Breast epithelium (tissue), 3 donors: ENCODE data around the gene KCNC1.

ENCODE experiments used
- POLR2A ChIP-seq: fragments of 450-650 bp; IDR thresholded peaks from one replicate; pipeline ENCODE4 v1.6.1; 2016; ENCODE audit warnings: antibody characterized with exemption, mild to moderate bottlenecking, moderate library complexity
- POLR2AphosphoS5 ChIP-seq, 3 donors: sonication (generic); formaldehyde crosslinking; IDR thresholded peaks; one replicate each; pipeline ENCODE4 v1.6.1; 2017; ENCODE audit warnings: antibody characterized with exemption in 3 of 3
- TF ChIP-seq, protein P1 (sequence below), 3 donors: fragments of 450-650 bp; IDR thresholded peaks; one replicate each; pipeline ENCODE4 v1.5.1; 2016 to 2017; ENCODE audit warnings: antibody characterized with exemption in 3 of 3, mild to moderate bottlenecking in 3 of 3, moderate library complexity in 3 of 3

DNA sequence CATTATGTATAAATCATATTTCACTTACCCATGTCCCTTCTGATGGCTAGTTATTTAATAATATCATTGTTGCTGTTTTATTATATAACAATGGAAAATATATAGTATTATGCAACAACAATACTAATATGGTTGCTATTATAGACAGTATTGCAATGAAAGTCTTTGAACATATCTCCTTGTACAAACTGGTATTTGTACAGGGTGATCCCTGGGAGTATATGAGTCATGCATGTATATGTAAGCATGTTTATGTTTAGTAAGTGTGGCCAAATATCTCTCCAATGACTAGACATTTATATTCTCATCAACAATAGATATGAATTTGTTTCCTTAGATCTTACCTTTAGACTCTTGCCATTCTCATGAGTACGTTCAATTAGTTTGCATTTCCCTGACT, 55.9 kb downstream of the KCNC1 start:
- TF ChIP-seq, protein P1, sequence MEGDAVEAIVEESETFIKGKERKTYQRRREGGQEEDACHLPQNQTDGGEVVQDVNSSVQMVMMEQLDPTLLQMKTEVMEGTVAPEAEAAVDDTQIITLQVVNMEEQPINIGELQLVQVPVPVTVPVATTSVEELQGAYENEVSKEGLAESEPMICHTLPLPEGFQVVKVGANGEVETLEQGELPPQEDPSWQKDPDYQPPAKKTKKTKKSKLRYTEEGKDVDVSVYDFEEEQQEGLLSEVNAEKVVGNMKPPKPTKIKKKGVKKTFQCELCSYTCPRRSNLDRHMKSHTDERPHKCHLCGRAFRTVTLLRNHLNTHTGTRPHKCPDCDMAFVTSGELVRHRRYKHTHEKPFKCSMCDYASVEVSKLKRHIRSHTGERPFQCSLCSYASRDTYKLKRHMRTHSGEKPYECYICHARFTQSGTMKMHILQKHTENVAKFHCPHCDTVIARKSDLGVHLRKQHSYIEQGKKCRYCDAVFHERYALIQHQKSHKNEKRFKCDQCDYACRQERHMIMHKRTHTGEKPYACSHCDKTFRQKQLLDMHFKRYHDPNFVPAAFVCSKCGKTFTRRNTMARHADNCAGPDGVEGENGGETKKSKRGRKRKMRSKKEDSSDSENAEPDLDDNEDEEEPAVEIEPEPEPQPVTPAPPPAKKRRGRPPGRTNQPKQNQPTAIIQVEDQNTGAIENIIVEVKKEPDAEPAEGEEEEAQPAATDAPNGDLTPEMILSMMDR (IDR thresholded peaks at IDR 0.05): no peak
- TF ChIP-seq POLR2A (no peak), POLR2AphosphoS5 (IDR thresholded peaks at IDR 0.05) (no peak)
